ENCODE data around the gene DAP. TPM values are rescaled to one million over a fixed set of nuclear protein-coding genes. Genes with fewer than 3 reads are reported as not detected.

Gene DAP
- total and polyA plus RNA-seq, 2 donors (not counting 1 experiment from before 2014, with no cell fraction given): 56.6 to 158 TPM

DNA sequence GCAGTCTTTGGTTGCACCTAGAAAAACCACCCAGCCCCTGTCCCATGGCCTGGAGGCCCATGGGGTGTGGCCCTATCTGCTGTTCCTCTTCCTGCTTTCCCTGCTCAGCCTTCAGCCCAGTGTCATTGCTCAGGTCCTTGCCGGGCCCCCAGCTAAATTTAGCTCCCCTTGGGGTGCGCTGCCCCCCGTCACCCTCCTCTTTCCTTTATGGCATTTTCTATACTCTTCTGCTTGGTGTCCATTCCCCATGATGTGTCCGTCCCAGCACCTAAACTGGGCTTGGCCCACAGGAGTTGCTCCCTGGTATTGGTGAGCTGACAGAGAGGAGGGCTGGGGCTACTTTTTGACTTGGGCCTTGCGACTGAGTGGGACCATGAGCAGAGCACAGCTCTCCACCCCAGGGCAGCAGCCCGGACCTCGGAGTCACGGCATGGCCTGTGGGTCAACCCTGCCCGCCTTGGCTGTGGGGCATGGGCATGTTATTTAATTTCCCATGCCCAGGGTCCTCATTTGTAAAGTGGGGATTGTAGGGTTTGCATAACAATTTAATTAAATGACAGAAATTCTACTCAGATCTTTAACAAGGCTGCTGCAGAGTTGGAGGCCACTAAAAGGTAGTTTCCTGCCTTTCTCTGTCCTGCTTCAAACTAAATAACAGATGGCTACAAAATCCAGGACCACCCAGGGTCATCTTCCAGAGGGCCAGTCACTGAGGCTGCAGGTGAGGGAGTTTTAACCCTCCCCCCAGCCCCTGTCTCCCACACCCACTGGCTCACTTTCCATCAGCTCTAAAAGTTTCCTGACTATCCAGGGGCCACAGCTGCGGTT lies 98.2 kb downstream of the DAP start:
- Histone ChIP-seq H3K4me3 (replicated peaks in 1 of 4; ENCODE audit: control extremely low read depth in 1 of 4, insufficient read depth in 1 of 4, low read depth in 3 of 4, low read length in 4 of 4) (no peak overlapping the region), H3K9ac (ENCODE audit: insufficient read depth, low read length) (no peak overlapping the region), H3K79me2 (ENCODE audit: control insufficient read depth, insufficient read depth, low read length) (no peaks in the 10 kb centered on the region), H3K4me2 (ENCODE audit: extremely low read depth, insufficient read depth, low read length) (no peak overlapping the region), H3K36me3 (ENCODE audit: control insufficient read depth, insufficient read depth, low read length) (no peaks in the 10 kb centered on the region), H2AFZ (ENCODE audit: low read length) (no peak overlapping the region), H3K4me1 (ENCODE audit: control insufficient read depth, extremely low read depth, insufficient read depth, low read length) (no peaks in the 10 kb centered on the region), H3K9me3 (ENCODE audit: control insufficient read depth, insufficient read depth, low read depth, low read length) (no peaks in the 10 kb centered on the region), H3K27ac (ENCODE audit: insufficient read depth, low read length) (no peak overlapping the region), H3K27me3 (ENCODE audit: control insufficient read depth, insufficient read depth, low read length) (no peaks in the 10 kb centered on the region), H4K20me1 (ENCODE audit: control insufficient read depth, extremely low read depth, insufficient read depth, low read length) (no peaks in the 10 kb centered on the region)
- no peak for DNase-seq (ENCODE audit: low read depth in 2 of 2)
- no peak for TF ChIP-seq EZH2 (IDR thresholded peaks at IDR 0.05; ENCODE audit: low read length, missing control alignments)

GRCh38 chr5:10662083-10662482 lies 99.0 kb downstream of the DAP start:
- no peak overlapping the region for H2AFZ ChIP-seq (ENCODE audit: low read length)
- H3K4me3 ChIP-seq (replicated peaks in 1 of 4; ENCODE audit: control extremely low read depth in 1 of 4, insufficient read depth in 1 of 4, low read depth in 3 of 4, low read length in 4 of 4): no peak overlapping the region
- no peak for DNase-seq (ENCODE audit: low read depth in 2 of 2)
- H3K9ac ChIP-seq (ENCODE audit: insufficient read depth, low read length): no peak overlapping the region
- no peaks in the 10 kb centered on the region for H3K79me2 ChIP-seq (ENCODE audit: control insufficient read depth, insufficient read depth, low read length)
- H3K27ac ChIP-seq (ENCODE audit: insufficient read depth, low read length): no peak overlapping the region
- H4K20me1 ChIP-seq (ENCODE audit: control insufficient read depth, extremely low read depth, insufficient read depth, low read length): no peaks in the 10 kb centered on the region
- no peaks in the 10 kb centered on the region for H3K36me3 ChIP-seq (ENCODE audit: control insufficient read depth, insufficient read depth, low read length)
- H3K9me3 ChIP-seq (ENCODE audit: control insufficient read depth, insufficient read depth, low read depth, low read length): no peaks in the 10 kb centered on the region
- no peaks in the 10 kb centered on the region for H3K27me3 ChIP-seq (ENCODE audit: control insufficient read depth, insufficient read depth, low read length)
- TF ChIP-seq, protein P1, sequence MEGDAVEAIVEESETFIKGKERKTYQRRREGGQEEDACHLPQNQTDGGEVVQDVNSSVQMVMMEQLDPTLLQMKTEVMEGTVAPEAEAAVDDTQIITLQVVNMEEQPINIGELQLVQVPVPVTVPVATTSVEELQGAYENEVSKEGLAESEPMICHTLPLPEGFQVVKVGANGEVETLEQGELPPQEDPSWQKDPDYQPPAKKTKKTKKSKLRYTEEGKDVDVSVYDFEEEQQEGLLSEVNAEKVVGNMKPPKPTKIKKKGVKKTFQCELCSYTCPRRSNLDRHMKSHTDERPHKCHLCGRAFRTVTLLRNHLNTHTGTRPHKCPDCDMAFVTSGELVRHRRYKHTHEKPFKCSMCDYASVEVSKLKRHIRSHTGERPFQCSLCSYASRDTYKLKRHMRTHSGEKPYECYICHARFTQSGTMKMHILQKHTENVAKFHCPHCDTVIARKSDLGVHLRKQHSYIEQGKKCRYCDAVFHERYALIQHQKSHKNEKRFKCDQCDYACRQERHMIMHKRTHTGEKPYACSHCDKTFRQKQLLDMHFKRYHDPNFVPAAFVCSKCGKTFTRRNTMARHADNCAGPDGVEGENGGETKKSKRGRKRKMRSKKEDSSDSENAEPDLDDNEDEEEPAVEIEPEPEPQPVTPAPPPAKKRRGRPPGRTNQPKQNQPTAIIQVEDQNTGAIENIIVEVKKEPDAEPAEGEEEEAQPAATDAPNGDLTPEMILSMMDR (conservative IDR thresholded peaks at IDR 0.05 in 1 of 2, IDR thresholded peaks at IDR 0.05 in 1 of 2; ENCODE audit: low read depth in 1 of 2, low read length in 2 of 2): no peak
- no peak for TF ChIP-seq EZH2 (IDR thresholded peaks at IDR 0.05; ENCODE audit: low read length, missing control alignments)
- H3K4me2 ChIP-seq (ENCODE audit: extremely low read depth, insufficient read depth, low read length): no peak overlapping the region
- no peaks in the 10 kb centered on the region for H3K4me1 ChIP-seq (ENCODE audit: control insufficient read depth, extremely low read depth, insufficient read depth, low read length)

- Histone ChIP-seq H3K4me1 (ENCODE audit: control insufficient read depth, extremely low read depth, insufficient read depth, low read length) (no peaks in the 10 kb centered on the region), H3K27ac (ENCODE audit: insufficient read depth, low read length) (no peak overlapping the region)
- no peak for TF ChIP-seq EZH2 (IDR thresholded peaks at IDR 0.05; ENCODE audit: low read length, missing control alignments)
- TF ChIP-seq, protein P1 (conservative IDR thresholded peaks at IDR 0.05 in 1 of 2, IDR thresholded peaks at IDR 0.05 in 1 of 2; ENCODE audit: low read depth in 1 of 2, low read length in 2 of 2): no peak
Measured at GRCh38 chr5:10661401-10661800, 99.6 kb downstream of the DAP start.

More at GRCh38 chr5:10661401-10661800, 99.6 kb downstream of the DAP start:
- DNase-seq (ENCODE audit: low read depth in 2 of 2): no peak
- Histone ChIP-seq H3K79me2 (ENCODE audit: control insufficient read depth, insufficient read depth, low read length) (no peaks in the 10 kb centered on the region), H3K9me3 (ENCODE audit: control insufficient read depth, insufficient read depth, low read depth, low read length) (no peaks in the 10 kb centered on the region), H3K4me2 (ENCODE audit: extremely low read depth, insufficient read depth, low read length) (no peak overlapping the region), H2AFZ (ENCODE audit: low read length) (no peak overlapping the region), H3K36me3 (ENCODE audit: control insufficient read depth, insufficient read depth, low read length) (no peaks in the 10 kb centered on the region), H3K27me3 (ENCODE audit: control insufficient read depth, insufficient read depth, low read length) (no peaks in the 10 kb centered on the region), H3K4me3 (replicated peaks in 1 of 4; ENCODE audit: control extremely low read depth in 1 of 4, insufficient read depth in 1 of 4, low read depth in 3 of 4, low read length in 4 of 4) (no peak overlapping the region), H3K9ac (ENCODE audit: insufficient read depth, low read length) (no peak overlapping the region), H4K20me1 (ENCODE audit: control insufficient read depth, extremely low read depth, insufficient read depth, low read length) (no peaks in the 10 kb centered on the region)

Data from fibroblast of lung (primary cell).